GM19099 (cell line): ENCODE results near the gene SUPT6H.

Experiments used
- POLR2A ChIP-seq: IDR thresholded peaks from 3 replicates; pipeline ENCODE4 v1.6.1; 2011; ENCODE audit warnings: low read depth; ENCODE audit not compliant: insufficient read length; ENCODE audit errors: extremely low read depth

Gene SUPT6H

GRCh38 chr17:28661635-28662526 lies at the start of gene SUPT6H, which contains the start of gene SDF2:
Gene SUPT6H (plus strand): TSS chr17:28662205. CDS start chr17:28673402, 11,197 bp downstream.
Gene SDF2 (minus strand): TSS chr17:28661906. CDS start chr17:28661876, 30 bp downstream.
- peak; percentile 91 for TF ChIP-seq POLR2A

- TF ChIP-seq POLR2A, result no peak
These were observed 49.5 kb upstream of the SUPT6H start for GRCh38 chr17:28612531-28612930.

- no peak for TF ChIP-seq POLR2A
These were observed 48.8 kb upstream of the SUPT6H start for GRCh38 chr17:28612936-28613872.

- no peak for TF ChIP-seq POLR2A
These were observed 48.0 kb upstream of the SUPT6H start, which contains the start of gene RSKR for GRCh38 chr17:28613931-28614381. Gene RSKR (minus strand): TSS chr17:28614185. CDS start chr17:28614161, 24 bp downstream.

GRCh38 chr17:28615260-28615940 lies 46.6 kb upstream of the SUPT6H start:
- TF ChIP-seq POLR2A, result no peak

- TF ChIP-seq POLR2A, result no peak
These were observed 45.7 kb upstream of the SUPT6H start for GRCh38 chr17:28616281-28616680.

- no peak for TF ChIP-seq POLR2A
These were observed 43.5 kb upstream of the SUPT6H start for GRCh38 chr17:28618464-28618863.

- TF ChIP-seq POLR2A, result no peak
These were observed 42.0 kb upstream of the SUPT6H start for GRCh38 chr17:28620010-28620409.

- TF ChIP-seq POLR2A, result no peak
These were observed 39.8 kb upstream of the SUPT6H start for GRCh38 chr17:28622186-28622585.

GRCh38 chr17:28623696-28624095 lies 38.3 kb upstream of the SUPT6H start:
- no peak for TF ChIP-seq POLR2A

GRCh38 chr17:28624148-28624547 lies 37.9 kb upstream of the SUPT6H start:
- no peak for TF ChIP-seq POLR2A

GRCh38 chr17:28626818-28627217 lies 35.2 kb upstream of the SUPT6H start:
- TF ChIP-seq POLR2A, result no peak

GRCh38 chr17:28634206-28634865 lies 27.7 kb upstream of the SUPT6H start:
- no peak for TF ChIP-seq POLR2A

- TF ChIP-seq POLR2A, result no peak
These were observed 26.5 kb upstream of the SUPT6H start for GRCh38 chr17:28635506-28635905.
